Neuronal stem cell (in vitro differentiated cells): Measurements from ENCODE around the gene RAB8A.
"Not testable (repeated sequence)": the region's sequence is repeated elsewhere in the genome, so short reads cannot be mapped to it uniquely, and the experiment has no call there.

Experiments
- DNase-seq: peaks from one replicate; pipeline ENCODE4 v3.0.0-alpha.2; 2013; ENCODE audit warnings: low spot score
- H2AFZ ChIP-seq: one replicate; pipeline ENCODE4 v1.6.1; 2013; ENCODE audit warnings: mild to moderate bottlenecking, low read length, inconsistent platforms
- H2AK5ac ChIP-seq: 2 replicates; pipeline ENCODE4 v1.6.1; 2013; ENCODE audit warnings: low read depth, mild to moderate bottlenecking, inconsistent platforms, low read length, moderate library complexity, mixed read lengths
- H2BK120ac ChIP-seq: 2 replicates; pipeline ENCODE4 v1.6.1; 2013; ENCODE audit warnings: low read depth, mild to moderate bottlenecking, inconsistent platforms, low read length, moderate library complexity, mixed read lengths
- H2BK12ac ChIP-seq: one replicate; pipeline ENCODE4 v1.6.1; 2013; ENCODE audit warnings: low read length, inconsistent platforms
- H2BK15ac ChIP-seq: 2 replicates; pipeline ENCODE4 v1.6.1; 2013; ENCODE audit warnings: mild to moderate bottlenecking, low read length, inconsistent platforms, mixed read lengths
- H2BK5ac ChIP-seq: one replicate; pipeline ENCODE4 v1.6.1; 2013; ENCODE audit warnings: inconsistent platforms, mild to moderate bottlenecking, low read length, moderate library complexity
- H3K14ac ChIP-seq: one replicate; pipeline ENCODE4 v1.6.1; 2013; ENCODE audit warnings: low read length, inconsistent platforms
- H3K18ac ChIP-seq: 2 replicates; pipeline ENCODE4 v1.6.1; 2013; ENCODE audit warnings: low read length, inconsistent platforms
- H3K23ac ChIP-seq: 2 replicates; pipeline ENCODE4 v1.6.1; 2013; ENCODE audit warnings: low read depth, mild to moderate bottlenecking, mixed read lengths, low read length, inconsistent platforms; ENCODE audit not compliant: poor library complexity
- H3K27ac ChIP-seq: replicated peaks from 3 replicates; pipeline ENCODE4 v1.5.1; 2013; ENCODE audit warnings: low read length, inconsistent platforms
- H3K27me3 ChIP-seq, 3 experiments: 2 replicates each; pipeline ENCODE4 v1.6.1; 2013; ENCODE audit warnings: low read length in 3 of 3, mild to moderate bottlenecking in 2 of 3, inconsistent platforms in 1 of 3, low read depth in 1 of 3, mixed read lengths in 1 of 3, moderate library complexity in 1 of 3; ENCODE audit not compliant: control insufficient read depth in 3 of 3, insufficient read depth in 3 of 3
- H3K36me3 ChIP-seq, 2 donors: replicated peaks in 1 of 2; 2 replicates each; pipeline ENCODE4 v1.6.1; 2013; ENCODE audit warnings: low read length in 2 of 2; ENCODE audit not compliant: control insufficient read depth in 2 of 2, insufficient read depth in 2 of 2
- H3K4ac ChIP-seq: 2 replicates; pipeline ENCODE4 v1.6.1; 2013; ENCODE audit warnings: inconsistent platforms, mild to moderate bottlenecking, low read length, moderate library complexity
- H3K4me1 ChIP-seq, 2 donors: 1 replicate in 1 of 2; 2 replicates in 1 of 2; pipeline ENCODE4 v1.6.1; 2013; ENCODE audit warnings: low read length in 2 of 2, low read depth in 1 of 2; ENCODE audit not compliant: control insufficient read depth in 2 of 2, insufficient read depth in 1 of 2
- H3K4me2 ChIP-seq: one replicate; pipeline ENCODE4 v1.6.1; 2013; ENCODE audit warnings: mild to moderate bottlenecking, low read length, inconsistent platforms; ENCODE audit not compliant: insufficient read depth, poor library complexity, severe bottlenecking
- H3K4me3 ChIP-seq, 2 donors: 2 replicates each; pipeline ENCODE4 v1.5.1; 2013; ENCODE audit warnings: low read length in 2 of 2, mild to moderate bottlenecking in 2 of 2, inconsistent platforms in 1 of 2, moderate library complexity in 1 of 2
- H3K79me1 ChIP-seq: one replicate; pipeline ENCODE4 v1.6.1; 2013; ENCODE audit warnings: low read depth, mild to moderate bottlenecking, inconsistent platforms, low read length, moderate library complexity
- H3K9ac ChIP-seq: one replicate; pipeline ENCODE4 v1.6.1; 2013; ENCODE audit warnings: mild to moderate bottlenecking, low read depth, low read length, inconsistent platforms; ENCODE audit not compliant: poor library complexity
- H3K9me3 ChIP-seq, 2 donors: replicated peaks in 1 of 2; 2 replicates each; pipeline versions ENCODE3 to v1.6.1; 2013; ENCODE audit warnings: low read length in 2 of 2, mild to moderate bottlenecking in 2 of 2, inconsistent platforms in 1 of 2, low read depth in 1 of 2, mixed read lengths in 1 of 2, moderate library complexity in 1 of 2; ENCODE audit not compliant: control insufficient read depth in 2 of 2, insufficient read depth in 1 of 2
- H4K8ac ChIP-seq: one replicate; pipeline ENCODE4 v1.6.1; 2013; ENCODE audit warnings: low read depth, mild to moderate bottlenecking, inconsistent platforms, low read length, moderate library complexity
- H4K91ac ChIP-seq: one replicate; pipeline ENCODE4 v1.6.1; 2013; ENCODE audit warnings: low read length, low read depth, mild to moderate bottlenecking, inconsistent platforms; ENCODE audit not compliant: poor library complexity
- WGBS, 2 donors: extraction: QIAGEN DNeasy Blood & Tissue Kit; methylation state at CpG; one replicate each; pipeline ENCODE4 v1.1.7; 2013; ENCODE audit warnings: missing lambda C conversion rate in 2 of 2, mixed read lengths in 1 of 2; ENCODE audit not compliant: insufficient read length in 2 of 2, insufficient replicate concordance in 1 of 2; ENCODE audit errors: extremely low coverage in 2 of 2; 5-methylcytosine and 5-hydroxymethylcytosine counted together

RAB8A gene

DNA sequence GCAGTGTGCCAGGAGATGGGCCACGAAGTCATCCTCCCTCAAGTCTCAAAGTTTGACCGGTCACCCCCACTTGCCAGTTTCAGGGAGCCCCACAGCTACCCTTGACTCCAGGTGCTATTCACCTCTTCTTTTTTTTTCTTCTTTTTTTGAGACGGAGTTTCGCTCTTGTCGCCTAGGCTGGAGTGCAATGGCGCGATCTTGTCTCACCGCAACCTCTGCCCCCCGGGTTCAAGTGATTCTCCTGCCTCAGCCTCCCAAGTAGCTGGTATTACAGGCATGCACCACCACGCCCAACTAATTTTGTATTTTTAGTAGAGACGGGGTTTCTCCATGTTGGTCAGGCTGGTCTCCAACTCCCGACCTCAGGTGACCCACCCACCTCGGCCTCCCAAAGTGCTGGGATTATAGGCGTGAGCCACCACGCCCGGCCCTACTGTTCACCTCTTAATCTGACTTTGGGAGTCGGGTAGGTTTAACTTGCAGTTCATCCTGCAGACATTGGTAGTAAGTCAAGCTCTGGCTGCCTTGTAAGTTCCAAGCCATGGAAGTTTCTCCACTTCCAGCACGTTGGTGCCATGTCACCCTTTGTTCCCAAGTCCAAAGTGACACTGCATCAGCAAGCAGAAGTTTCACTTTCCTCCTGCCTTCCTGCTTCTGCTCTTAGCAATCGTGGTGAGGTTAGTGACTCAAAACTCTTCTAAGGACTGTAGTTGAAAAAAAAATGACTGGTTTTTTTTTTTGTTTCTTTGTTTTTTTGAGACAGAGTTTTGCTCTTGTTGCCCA, 7.6 kb downstream of the RAB8A start:
- H2AFZ ChIP-seq, H3K9ac ChIP-seq, H2BK120ac ChIP-seq, H3K4ac ChIP-seq, H3K14ac ChIP-seq, H3K23ac ChIP-seq, H3K79me1 ChIP-seq, H3K27ac ChIP-seq, H4K8ac ChIP-seq, DNase-seq, H3K9me3 ChIP-seq, H3K18ac ChIP-seq, H4K91ac ChIP-seq, H2BK12ac ChIP-seq, H3K27me3 ChIP-seq, H3K4me3 ChIP-seq, H2AK5ac ChIP-seq, H3K4me2 ChIP-seq, H2BK5ac ChIP-seq, H3K4me1 ChIP-seq, H2BK15ac ChIP-seq: not testable (repeated sequence)
- no CpG with 5 or more reads among the region's 19 CpGs for WGBS, 2 donors
- peaks cover 45 to 87% of the 10 kb centered on the region in 2 donors for H3K36me3 ChIP-seq

DNA sequence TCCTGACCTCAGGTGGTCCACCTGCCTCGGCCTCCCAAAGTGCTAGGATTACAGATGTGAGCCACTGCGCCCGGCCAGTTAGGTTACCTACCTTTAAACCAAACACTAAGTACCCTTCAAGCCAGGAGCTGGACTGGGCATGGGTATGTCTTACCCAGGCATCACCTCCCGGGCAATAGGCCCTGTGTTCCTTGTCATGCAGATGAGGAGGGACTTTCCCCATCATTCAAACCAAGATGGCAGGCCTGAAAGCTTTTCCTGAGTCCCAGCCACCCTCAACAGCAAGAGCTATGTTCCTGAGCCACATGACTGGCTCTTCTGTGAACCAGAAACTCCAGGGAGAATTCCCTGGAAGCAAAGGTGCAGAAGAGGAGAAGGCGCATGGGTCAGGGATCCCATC, 9.5 kb downstream of the RAB8A start:
- Histone ChIP-seq H2BK12ac (no peak overlapping the region), H2AK5ac (no peak overlapping the region), H3K36me3 (peaks cover 56 to 92% of the 10 kb centered on the region in 2 donors), H3K27me3 (no peaks in the 10 kb centered on the region), H3K14ac (no peak overlapping the region), H3K4me1 (no peaks in the 10 kb centered on the region), H3K4me3 (no peak overlapping the region), H2BK15ac (no peak overlapping the region), H4K91ac (no peak overlapping the region), H3K9me3 (peaks cover 0 to 1% of the 10 kb centered on the region in 2 donors), H2BK120ac (no peak overlapping the region), H3K27ac (no peak overlapping the region), H3K4ac (no peak overlapping the region), H4K8ac (no peak overlapping the region), H3K9ac (no peak overlapping the region), H3K18ac (no peak overlapping the region), H2BK5ac (no peak overlapping the region), H2AFZ (no peak overlapping the region), H3K79me1 (peaks cover 3% of the 10 kb centered on the region), H3K4me2 (no peak overlapping the region), H3K23ac (no peak overlapping the region)
- no peak for DNase-seq
- no CpG with 5 or more reads among the region's 5 CpGs for WGBS, 2 donors

DNA sequence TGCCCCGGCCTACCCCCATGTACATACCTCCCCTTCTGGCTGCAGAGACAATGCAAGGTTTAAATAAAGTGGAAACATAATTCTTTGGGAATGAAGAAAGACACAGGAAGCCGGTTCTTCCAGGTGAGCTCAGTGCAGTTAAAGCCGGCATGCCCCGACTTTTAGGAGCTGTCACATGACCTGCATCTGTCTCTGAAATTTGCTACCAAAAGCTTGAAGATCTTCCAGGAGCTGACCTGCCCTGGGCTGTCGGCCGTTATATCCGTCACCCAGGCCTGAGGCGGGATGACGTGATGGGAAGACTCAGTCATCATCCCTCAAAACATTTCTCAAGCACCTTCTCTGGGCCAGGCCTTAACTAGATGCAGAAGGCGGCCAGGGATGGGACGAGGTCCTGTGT, 10.3 kb downstream of the RAB8A start:
- H4K91ac ChIP-seq: no peak overlapping the region
- H3K9ac ChIP-seq: no peak overlapping the region
- H3K4me2 ChIP-seq: no peak overlapping the region
- H2AFZ ChIP-seq: no peak overlapping the region
- no peak overlapping the region for H4K8ac ChIP-seq
- WGBS, 2 donors: no CpG with 5 or more reads among the region's 11 CpGs
- H2BK120ac ChIP-seq: no peak overlapping the region
- H3K4me3 ChIP-seq: no peak overlapping the region
- no peak overlapping the region for H3K4ac ChIP-seq
- H3K27ac ChIP-seq: no peak overlapping the region
- H3K9me3 ChIP-seq: peaks cover 0 to 1% of the 10 kb centered on the region in 2 donors
- no peaks in the 10 kb centered on the region for H3K4me1 ChIP-seq
- no peak overlapping the region for H2BK12ac ChIP-seq
- H2BK5ac ChIP-seq: no peak overlapping the region
- no peak overlapping the region for H3K23ac ChIP-seq
- H3K27me3 ChIP-seq: no peaks in the 10 kb centered on the region
- H2AK5ac ChIP-seq: no peak overlapping the region
- no peak for DNase-seq
- H3K36me3 ChIP-seq: peaks cover 59 to 95% of the 10 kb centered on the region in 2 donors
- H2BK15ac ChIP-seq: no peak overlapping the region
- peaks cover 3% of the 10 kb centered on the region for H3K79me1 ChIP-seq
- no peak overlapping the region for H3K14ac ChIP-seq
- no peak overlapping the region for H3K18ac ChIP-seq

DNA sequence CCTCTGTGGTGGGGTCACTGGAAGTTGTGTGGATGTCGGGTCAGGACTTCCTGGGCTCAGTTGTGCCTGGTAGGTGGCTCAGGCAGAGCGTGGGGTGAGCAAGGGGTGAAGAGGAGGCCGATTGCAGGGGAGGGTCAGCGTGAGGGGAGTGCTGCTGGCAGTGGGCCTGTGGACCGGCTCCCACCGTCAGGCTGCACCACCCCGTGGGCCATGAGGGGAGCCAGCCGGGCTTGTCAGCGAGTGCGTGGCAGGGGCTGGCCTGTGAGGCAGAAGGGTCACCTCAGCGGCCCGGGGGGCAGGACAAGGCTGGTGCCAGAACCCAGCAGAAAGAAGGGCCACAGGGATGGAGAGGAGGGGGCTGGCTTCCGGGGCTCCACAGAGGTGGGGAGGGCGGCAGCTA, 13.3 kb downstream of the RAB8A start:
- H4K91ac ChIP-seq: no peak overlapping the region

More for the DNA sequence above, 13.3 kb downstream of the RAB8A start:
- Histone ChIP-seq H3K4me3 (no peak overlapping the region), H3K23ac (no peak overlapping the region), H2AFZ (no peak overlapping the region), H3K9me3 (peaks cover 0 to 1% of the 10 kb centered on the region in 2 donors), H2BK12ac (no peak overlapping the region), H3K18ac (no peak overlapping the region), H3K36me3 (peaks cover 71 to 98% of the 10 kb centered on the region in 2 donors), H3K27ac (no peak overlapping the region), H3K27me3 (no peaks in the 10 kb centered on the region), H4K8ac (no peak overlapping the region), H3K4ac (no peak overlapping the region), H3K14ac (no peak overlapping the region), H3K9ac (no peak overlapping the region), H3K4me2 (no peak overlapping the region), H2BK15ac (no peak overlapping the region), H2BK120ac (no peak overlapping the region), H3K79me1 (peaks cover 3% of the 10 kb centered on the region), H3K4me1 (no peaks in the 10 kb centered on the region), H2AK5ac (no peak overlapping the region), H2BK5ac (peak overlapping the region; percentile 11)
- WGBS, 2 donors: no CpG with 5 or more reads among the region's 14 CpGs
- no peak for DNase-seq
